DMS 273 (cell line): ENCODE data around the gene AHNAK.

Source experiments
- DNase-seq: peaks from one replicate; lab custom pipeline; 2025; ENCODE audit not compliant: unreplicated experiment; lab: John Stamatoyannopoulos, UW

Gene AHNAK

GRCh38 chr11:62498031-62498430 is 48.6 kb downstream of the AHNAK start:
- no peak for DNase-seq

DNA sequence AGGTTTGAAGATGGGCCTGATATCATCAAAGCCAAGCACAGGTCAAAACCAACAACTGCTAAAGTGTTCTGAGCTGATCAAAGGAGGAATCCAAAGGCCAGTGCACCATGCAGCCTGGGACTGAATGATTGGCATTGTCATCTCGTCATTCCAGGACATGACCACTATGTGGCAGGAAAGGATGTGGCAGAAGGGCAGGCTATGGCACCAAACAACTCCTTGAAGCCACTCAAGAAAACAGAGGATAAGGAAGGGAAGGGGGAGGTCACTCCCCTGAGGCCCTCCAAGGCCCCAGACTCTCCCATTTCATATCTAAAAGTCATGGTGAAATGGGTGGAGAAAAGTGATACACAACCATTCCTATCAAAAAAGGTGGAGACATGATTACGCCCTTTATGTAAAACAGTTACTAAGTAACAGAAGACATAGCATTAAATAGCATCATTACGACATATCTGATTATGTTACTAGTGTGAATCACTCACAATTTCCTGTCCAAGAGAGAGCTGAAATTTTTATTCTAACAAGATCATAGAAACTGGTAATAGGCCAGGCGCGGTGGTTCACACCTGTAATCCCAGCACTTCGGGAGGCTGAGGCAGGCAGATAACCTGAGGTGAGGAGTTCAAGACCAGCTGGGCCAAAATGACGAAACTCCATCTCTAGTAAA is 49.3 kb downstream of the AHNAK start:
- DNase-seq, result peak; percentile 45

- no peak for DNase-seq
These were observed 49.9 kb downstream of the AHNAK start for GRCh38 chr11:62496676-62497075.

- no peak for DNase-seq
These were observed 52.4 kb downstream of the AHNAK start for GRCh38 chr11:62494246-62494645.

DNA sequence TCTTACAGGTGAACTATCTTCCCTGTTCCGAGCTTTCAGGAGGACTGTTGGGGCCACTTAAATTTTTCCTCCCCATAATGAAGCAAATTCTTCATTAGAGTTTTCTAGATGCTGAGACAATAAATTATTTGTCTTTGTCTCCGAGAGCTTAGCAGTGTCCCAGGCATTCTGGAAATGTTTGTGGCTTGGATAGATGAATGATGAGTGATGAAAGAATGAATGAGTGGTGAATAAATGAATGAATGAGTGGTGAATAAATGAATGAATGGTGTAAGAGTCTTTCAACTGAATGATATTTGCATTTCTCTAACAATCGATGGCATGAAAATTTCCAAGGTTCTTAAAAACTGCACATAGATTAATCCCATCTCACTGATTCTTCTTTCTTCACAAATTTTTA is 52.8 kb downstream of the AHNAK start:
- no peak for DNase-seq

- DNase-seq, result no peak
These were observed 54.0 kb downstream of the AHNAK start for GRCh38 chr11:62492586-62492985.

DNA sequence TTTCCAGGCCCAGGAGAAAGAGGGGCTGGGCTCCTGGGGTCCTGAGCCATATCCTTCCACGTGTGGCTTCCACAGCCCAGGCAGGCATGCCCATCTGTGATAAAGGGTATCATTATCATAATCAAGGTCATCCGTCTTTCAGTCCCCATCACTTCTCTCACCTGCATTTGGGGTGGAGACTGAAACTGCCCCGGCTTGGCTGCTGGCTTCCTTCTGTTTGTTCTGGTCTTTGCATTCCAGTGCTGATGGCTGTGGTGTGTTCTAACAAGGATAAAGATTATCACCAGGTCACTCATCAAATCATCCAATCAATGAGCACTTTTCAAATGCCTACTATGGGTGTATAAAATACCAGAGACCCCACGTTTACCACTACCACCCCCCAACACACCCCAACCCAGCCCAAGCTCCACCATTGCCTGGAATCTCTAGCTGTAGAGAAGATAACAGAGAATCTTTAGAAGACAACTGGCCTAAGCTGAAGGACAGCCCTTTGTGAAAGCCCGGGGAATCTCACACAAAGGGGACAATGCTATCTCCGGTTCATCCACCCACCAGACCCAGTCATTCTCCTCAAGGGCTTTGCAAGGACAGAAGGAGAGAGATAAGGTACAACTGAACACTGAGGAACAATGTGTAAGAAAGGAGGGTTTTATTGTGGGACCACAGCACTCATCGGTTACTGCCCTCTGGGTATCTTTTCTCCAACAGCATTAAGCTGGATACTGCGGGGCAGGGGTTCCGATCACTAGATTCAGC is 54.9 kb downstream of the AHNAK start:
- DNase-seq, result no peak

GRCh38 chr11:62489204-62489603 is 57.4 kb downstream of the AHNAK start:
- no peak for DNase-seq

DNA sequence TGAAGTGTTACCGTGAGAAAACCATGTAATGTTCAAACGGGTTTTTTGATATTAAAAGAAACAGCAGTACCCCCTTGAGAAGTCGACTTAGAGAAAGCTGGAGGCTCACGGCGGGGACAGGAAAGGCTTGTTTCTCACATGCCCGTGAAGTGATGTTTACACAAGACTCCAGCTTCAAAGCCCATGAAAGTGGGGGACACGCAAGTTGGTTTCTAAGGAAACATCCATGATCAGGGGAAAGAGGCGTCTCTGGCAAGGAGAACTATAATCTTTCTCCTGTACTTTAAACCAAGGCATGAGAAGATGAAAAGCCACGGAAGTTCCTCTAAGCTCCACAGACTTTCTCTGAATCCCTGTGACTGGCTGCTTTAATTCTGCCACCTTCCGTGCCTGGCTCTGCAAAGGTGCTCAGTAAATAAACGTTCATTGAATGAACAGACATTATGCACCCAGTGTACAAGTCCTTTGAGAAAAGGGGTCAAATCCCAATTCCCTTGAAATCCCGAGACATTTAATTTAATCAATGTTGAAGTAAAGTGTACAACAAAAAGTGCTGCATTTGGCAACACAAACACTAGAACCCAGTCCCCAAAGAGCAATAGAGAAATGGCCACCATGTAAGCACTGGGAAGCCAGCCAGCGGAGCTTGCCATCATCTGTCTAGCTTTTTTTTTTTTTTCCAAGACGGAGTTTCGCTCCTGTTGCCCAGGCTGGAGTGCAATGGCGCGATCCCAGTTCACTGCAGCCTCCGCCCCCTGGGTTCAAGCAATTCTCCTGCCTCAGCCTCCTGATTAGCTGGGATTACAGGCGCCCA is 58.7 kb downstream of the AHNAK start:
- DNase-seq, result peak; percentile 68

DNA sequence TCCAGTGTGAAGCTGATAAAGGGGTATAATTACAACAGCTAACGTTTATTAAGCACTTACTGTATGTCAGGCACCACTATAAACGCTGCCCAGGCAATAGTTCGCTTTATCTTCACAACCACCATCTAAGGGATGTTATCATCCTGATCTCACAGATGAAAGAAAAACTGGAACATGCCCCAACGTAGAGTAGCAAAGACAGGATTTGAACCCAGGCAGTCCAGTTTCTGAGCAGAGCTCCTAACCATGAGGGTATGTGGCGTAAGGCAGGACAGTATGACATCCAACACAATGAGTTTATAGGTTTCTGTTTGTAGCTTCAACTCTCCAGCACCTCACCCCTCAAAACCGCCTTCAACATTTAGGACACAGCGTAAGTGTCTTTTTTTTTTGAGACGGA is 59.5 kb downstream of the AHNAK start:
- DNase-seq, result no peak

DNA sequence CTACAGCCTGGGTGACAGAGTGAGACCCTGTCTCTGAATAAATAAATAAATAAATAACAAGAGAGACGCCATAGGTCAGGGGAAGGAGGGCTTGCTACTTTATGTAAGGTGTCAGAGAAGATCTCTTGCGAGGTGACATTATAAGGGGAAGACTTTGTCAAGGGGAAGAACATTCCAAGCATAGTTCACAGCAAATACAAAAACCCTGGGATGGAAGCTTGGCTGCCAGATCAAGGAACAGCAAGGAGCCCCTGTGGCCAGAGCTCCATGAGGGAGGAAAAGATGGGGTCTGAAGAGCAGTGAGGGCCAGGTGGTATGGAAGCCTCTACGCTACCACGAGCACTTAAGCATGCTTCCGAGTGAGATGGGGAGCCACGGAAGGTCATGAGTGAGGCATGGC is 62.3 kb downstream of the AHNAK start:
- DNase-seq, result no peak

GRCh38 chr11:62482753-62483152 is 63.9 kb downstream of the AHNAK start:
- no peak for DNase-seq

DNA sequence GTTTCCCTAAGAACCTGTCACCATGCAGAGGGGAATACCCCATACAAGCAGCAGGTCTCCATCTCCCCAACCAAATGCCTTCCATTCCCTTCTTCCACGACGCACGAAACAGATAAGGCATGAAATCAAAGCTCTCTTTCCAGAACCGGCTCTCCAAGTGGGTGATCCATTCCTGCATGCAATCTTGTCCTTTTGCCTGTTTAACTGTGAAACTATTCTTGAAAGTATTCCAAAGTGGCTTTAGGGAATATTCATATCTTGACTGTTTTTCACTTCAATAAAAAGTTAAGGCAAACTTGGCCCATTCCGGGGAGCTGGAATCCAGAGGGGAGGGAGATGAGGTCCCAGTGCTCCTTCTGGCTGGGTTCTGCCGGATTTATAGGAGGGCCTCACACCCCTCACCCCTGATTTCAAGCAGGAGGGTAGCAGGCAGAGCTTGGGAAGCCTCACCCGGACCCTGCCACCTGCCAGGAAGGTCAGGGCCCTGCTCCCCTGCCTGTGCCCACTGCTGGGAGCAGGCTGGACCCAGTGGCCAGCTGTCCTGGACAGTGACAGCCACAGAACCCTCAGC is 66.9 kb downstream of the AHNAK start:
- DNase-seq, result no peak

DNA sequence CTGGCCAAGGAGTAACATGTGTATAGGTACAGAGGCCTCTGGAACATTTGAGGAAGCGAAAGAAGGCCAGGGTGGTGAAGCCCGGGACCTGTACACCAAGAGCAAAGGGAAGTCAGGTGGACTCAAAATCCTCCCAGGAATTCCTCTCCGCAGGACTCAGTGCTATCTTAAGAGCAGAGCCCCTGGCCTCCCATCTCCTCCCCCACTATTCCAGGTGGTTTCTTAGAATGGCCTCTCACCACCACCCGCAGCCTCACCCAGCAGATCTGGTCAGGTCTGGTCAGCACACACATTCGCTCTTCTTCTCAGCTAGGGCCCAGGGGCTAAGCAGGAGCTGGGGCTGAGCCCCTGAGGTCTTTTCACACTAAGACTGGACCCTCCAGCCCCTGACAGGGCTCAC is 68.7 kb downstream of the AHNAK start:
- no peak for DNase-seq

DNA sequence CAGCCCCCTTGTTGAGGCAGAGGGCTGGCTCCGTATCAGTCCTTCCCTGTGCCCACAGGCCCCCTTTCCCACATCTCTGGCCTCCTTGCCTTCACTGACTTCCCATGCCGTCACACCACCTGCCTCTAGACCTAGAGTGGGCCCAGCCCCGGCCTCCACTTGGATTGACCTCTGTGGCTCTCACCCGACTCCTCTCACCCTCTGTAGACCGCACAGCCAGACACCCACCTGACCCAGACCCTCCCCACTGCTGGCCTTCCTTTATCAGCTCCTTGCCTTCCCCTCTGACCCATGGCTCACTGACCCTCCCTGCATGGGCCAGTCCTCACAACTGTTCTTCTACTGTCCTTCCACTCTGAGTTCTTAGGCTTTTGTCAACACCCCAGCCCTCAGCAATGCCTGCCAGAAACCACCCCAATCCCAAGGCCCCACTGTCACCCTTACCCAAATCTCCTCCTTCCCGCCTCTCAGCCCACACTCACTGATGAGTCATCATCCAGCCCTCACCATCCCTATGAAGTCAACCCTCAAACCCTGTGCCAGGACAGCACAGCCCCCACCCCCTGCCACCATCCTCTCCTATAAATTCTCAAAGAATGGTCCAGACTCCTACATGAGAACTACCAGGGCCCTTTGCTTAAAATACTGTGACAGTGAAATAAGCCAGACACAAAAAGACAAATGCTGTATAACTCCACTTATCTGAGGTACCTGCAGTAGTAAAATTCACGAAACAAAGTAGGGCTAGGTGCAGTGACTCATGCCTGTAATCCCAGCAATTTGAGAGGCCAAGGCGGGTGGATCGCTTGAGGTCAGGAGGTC is 74.3 kb downstream of the AHNAK start:
- peak; percentile 17 for DNase-seq

- no peak for DNase-seq
These were observed 75.0 kb downstream of the AHNAK start for GRCh38 chr11:62471603-62472002.

- DNase-seq, result no peak
These were observed 78.0 kb downstream of the AHNAK start for GRCh38 chr11:62468577-62468976.

DNA sequence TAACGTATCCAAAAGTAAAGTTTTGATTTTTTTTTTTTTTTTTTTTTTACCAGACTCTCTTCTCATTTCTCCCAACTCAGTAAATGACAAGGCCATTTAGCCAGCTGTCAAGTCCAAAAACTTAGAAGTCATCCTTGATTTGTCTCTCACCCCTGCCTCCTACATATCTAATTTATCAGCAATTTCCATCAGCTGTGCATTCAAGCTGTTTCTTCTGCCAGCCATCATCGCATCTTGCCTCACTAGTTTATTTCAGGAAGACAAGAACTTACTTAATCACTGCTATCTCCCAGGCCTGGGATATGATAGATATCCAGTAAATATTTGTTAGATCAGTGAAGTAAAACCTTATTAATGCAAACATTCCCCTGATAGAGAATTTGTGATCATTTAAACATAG is 80.2 kb downstream of the AHNAK start:
- DNase-seq, result no peak

DNA sequence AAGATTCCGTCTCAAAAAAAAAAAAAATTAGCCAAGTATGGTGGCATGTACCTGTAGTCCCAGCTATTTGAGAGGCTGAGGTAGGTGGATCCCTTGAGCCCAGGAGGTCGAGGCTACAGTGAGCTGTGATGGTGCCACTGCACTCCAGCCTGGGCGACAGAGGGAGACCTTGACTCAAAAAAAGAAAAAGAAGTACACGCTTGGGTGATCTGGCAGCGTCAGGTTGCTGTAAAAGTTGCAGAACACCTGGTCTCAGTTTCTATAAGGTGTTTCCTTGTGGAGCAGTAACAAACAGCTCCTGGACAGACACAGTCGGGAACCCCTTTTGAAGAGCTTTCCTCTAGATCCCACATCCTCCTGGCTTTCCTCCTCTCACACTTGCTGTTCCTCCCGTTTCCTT is 82.0 kb downstream of the AHNAK start:
- no peak for DNase-seq

DNA sequence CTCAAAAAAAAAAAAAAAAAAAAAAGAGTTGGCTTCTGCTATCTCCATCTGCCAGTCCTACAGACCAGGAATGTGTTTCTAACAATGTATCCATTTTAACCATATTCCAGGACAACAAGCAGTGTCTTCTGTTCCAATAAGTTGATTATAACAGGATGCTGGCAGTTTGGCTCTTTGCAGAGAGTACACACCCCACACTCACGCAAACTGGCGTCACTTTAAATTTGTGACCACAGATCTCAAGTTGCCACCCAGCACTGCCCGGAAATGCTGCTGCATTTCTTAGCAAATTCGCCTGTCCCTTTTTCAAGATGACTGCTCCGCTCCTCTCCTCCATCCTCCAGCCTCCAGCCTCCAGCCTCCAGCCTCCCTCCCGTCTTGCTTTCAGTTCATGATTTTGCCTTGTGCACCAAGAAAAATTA is 83.5 kb downstream of the AHNAK start:
- DNase-seq, result no peak

GRCh38 chr11:62462508-62462892 is 84.1 kb downstream of the AHNAK start:
- no peak for DNase-seq
